Measurements from ENCODE around the gene ZNF71. TPM values are rescaled to one million over a fixed set of nuclear protein-coding genes. Genes with fewer than 3 reads are reported as not detected.
"Not testable (repeated sequence)": the region's sequence is repeated elsewhere in the genome, so short reads cannot be mapped to it uniquely, and the experiment has no call there.

Gene ZNF71
- total and polyA plus RNA-seq, 5 experiments from 2014 or later = 6.3 to 9.8 (median 7.9) TPM

DNA sequence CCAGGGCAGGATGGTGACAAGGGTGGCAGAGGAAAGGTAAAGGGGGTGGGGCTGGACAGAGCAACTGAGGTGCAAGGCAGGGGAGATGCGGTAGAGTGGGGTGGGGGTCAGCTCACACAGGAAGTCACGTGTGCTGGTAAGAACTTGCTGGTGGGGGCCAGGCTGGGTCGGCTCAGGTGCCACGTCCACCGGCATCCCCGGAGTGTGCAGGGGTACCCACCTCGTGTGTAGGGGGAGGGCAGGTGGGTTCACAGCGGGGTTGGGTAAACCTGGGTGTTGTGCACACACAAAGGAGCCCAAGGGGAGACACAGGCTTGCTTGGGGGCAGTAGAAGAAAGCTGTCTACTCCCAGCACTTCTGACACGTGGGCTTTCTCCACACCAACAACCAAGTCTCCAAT is 73.6 kb downstream of the ZNF71 start:
- ATAC-seq = no peak
- H3K27me3 Mint-ChIP-seq = peaks cover 0 to 15% (median 2%) of the 10 kb centered on the region in 5 donors
- DNase-seq = no peak
- peaks cover 10 to 25% (median 13%) of the 10 kb centered on the region in 3 donors for H3K36me3 Mint-ChIP-seq
- peak overlapping the region in 4 of 10 donors; percentile 5 to 50 (median 37) for H3K4me3 Mint-ChIP-seq
- peaks cover 9 to 14% (median 12%) of the 10 kb centered on the region in 4 donors for H3K4me1 Mint-ChIP-seq
- peaks cover 0 to 74% (median 21%) of the 10 kb centered on the region in 9 donors for H3K9me3 Mint-ChIP-seq
- POLR2A ChIA-PET = no interaction called here
- H3K27ac Mint-ChIP-seq = peak overlapping the region in 2 of 10 donors; percentile 44 to 53

DNA sequence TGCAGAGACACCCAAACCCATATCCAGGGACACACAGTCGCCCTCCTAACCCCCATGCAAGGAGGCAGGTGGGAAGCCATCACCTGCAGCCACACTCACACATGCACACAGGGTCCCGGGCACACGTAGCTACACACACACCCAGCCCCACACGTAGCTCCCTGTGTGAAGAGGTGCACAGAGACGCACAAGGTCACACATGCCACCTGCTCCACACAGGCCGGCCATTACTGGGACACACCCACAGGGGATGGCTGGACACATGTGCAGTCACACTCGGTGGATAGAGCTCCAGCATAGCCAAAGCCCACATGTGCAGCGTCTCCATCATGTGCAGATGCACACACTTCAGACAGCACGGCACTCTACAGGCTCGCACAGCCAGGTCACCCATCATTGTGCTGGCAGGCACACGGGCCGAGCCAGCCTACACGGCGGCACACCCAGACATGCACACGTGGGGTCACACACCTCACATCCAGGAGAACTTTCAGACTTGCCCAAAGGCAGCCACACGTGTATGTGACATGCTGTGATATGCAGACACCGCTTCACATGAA is 75.4 kb downstream of the ZNF71 start:
- DNase-seq (no peak), ATAC-seq (no peak)
- Mint-ChIP-seq H3K9me3 (peaks cover 0 to 69% (median 21%) of the 10 kb centered on the region in 9 donors), H3K27ac (peak overlapping the region in 6 of 10 donors; percentile 40 to 89 (median 62)), H3K36me3 (peaks cover 6 to 28% (median 8%) of the 10 kb centered on the region in 3 donors), H3K4me1 (peaks cover 9 to 14% (median 12%) of the 10 kb centered on the region in 4 donors), H3K4me3 (peak overlapping the region; percentile 80 to 95 (median 92)), H3K27me3 (peaks cover 0 to 15% (median 2%) of the 10 kb centered on the region in 5 donors)
- POLR2A ChIA-PET = no interaction called here

- Mint-ChIP-seq H3K27ac (peak overlapping the region in 9 of 10 donors; percentile 53 to 96 (median 89)), H3K27me3 (peaks cover 0 to 15% (median 2%) of the 10 kb centered on the region in 5 donors), H3K4me3 (peak overlapping the region; percentile 80 to 95 (median 92)), H3K9me3 (peaks cover 0 to 63% (median 21%) of the 10 kb centered on the region in 9 donors), H3K4me1 (peaks cover 9 to 14% (median 12%) of the 10 kb centered on the region in 4 donors), H3K36me3 (peaks cover 4 to 26% (median 6%) of the 10 kb centered on the region in 3 donors)
- ATAC-seq (peak; percentile 64 to 76), DNase-seq (no peak)
- POLR2A ChIA-PET = interaction anchor here (0.5 to 1.1 kb wide), 3 partner anchors 48 to 506 kb away, joined by 3 to 4 read pairs (median 3); partner anchors contain the start of gene ZSCAN5A
Measured at GRCh38 chr19:56670961-56671612, 76.0 kb downstream of the ZNF71 start.

DNA sequence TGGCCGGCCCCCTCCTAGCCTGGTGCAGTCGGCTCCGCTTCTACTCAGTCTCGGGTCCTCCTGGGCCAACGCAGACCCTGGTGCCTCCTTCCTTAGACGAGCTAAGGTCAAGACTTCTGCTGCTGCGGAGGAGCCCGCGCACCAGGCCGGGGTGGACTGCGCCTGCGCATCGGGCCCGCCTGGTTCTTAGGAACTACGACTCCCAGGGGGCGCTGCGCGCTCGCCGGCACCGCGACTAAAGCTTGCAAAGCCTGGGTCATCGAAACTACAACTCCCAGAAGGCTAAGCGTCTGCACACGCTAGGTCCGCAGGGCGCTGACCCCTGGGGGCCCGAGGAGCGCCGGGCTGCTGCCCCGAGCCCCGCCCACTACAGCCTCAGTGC is 76.5 kb downstream of the ZNF71 start, which contains the start of gene ZNF835:
ZNF835 (minus strand) TSS at position 145 of the 382 bp plus-strand sequence. CDS start 6,559 bp downstream, outside the sequence.
- Mint-ChIP-seq H3K27me3 (peaks cover 0 to 15% (median 2%) of the 10 kb centered on the region in 5 donors), H3K36me3 (peaks cover 6 to 26% (median 7%) of the 10 kb centered on the region in 3 donors), H3K4me1 (peaks cover 9 to 14% (median 12%) of the 10 kb centered on the region in 4 donors), H3K9me3 (peaks cover 0 to 63% (median 24%) of the 10 kb centered on the region in 9 donors), H3K27ac (peak within 1 kb of the TSS in 9 of 10 donors; percentile 53 to 96 (median 89)), H3K4me3 (peak within 1 kb of the TSS; percentile 80 to 95 (median 92))
- POLR2A ChIA-PET = interaction anchor here (0.5 to 1.2 kb wide), 8 partner anchors 11 to 943 kb away, joined by 3 to 4 read pairs (median 3); partner anchors contain the start of genes ZNF134, ZNF582, ZNF583 and ZSCAN5A
- peak; percentile 58 to 94 (median 80) for DNase-seq
- ATAC-seq = peak; percentile 93 to 94

GRCh38 chr19:56672610-56673009 is 77.5 kb downstream of the ZNF71 start:
- not testable (repeated sequence) for ATAC-seq, DNase-seq, H3K27ac Mint-ChIP-seq
- Mint-ChIP-seq H3K9me3 (peaks cover 0 to 62% (median 28%) of the 10 kb centered on the region in 9 donors), H3K4me1 (peaks cover 9 to 14% (median 12%) of the 10 kb centered on the region in 4 donors), H3K27me3 (peaks cover 0 to 15% (median 2%) of the 10 kb centered on the region in 5 donors), H3K4me3 (peak overlapping the region in 6 of 10 donors; percentile 24 to 50 (median 47)), H3K36me3 (peaks cover 6 to 31% (median 12%) of the 10 kb centered on the region in 3 donors)
- POLR2A ChIA-PET = interaction anchor here (0.9 to 1.2 kb wide), 4 partner anchors 269 to 942 kb away, joined by 3 read pairs; partner anchors contain the start of genes ZNF134, ZNF582 and ZNF583

Other genes starting within 250 kb of the ZNF71 start
- 1 to 10 TPM; 5.8 to 7.1 TPM for gene ZNF582, start 201.8 kb upstream of the ZNF71 start, total RNA-seq
- 1 to 10 TPM; 5.6 to 6.8 (median 6.5) TPM for gene ZNF582, start 201.8 kb upstream of the ZNF71 start, polyA plus RNA-seq
- gene ZNF583, start 191.0 kb upstream of the ZNF71 start, total RNA-seq = 10 to 100 TPM; 12.1 to 13.5 TPM
- 10 to 100 TPM; 14.0 to 17.3 (median 14.5) TPM for gene ZNF583, start 191.0 kb upstream of the ZNF71 start, polyA plus RNA-seq
- 10 to 100 TPM; 12.1 to 14.7 TPM for gene ZNF667, start 118.0 kb upstream of the ZNF71 start, total RNA-seq
- gene ZNF667, start 118.0 kb upstream of the ZNF71 start, polyA plus RNA-seq = 1 to 10 TPM; 4.2 to 6.5 (median 4.5) TPM
- 10 to 100 TPM; 10.6 to 10.8 TPM for gene ZNF471, start 87.4 kb upstream of the ZNF71 start, total RNA-seq
- under 1 TPM in 2 of 3 donors, not detected in 1; 0.61 to 0.89 TPM for gene ZNF471, start 87.4 kb upstream of the ZNF71 start, polyA plus RNA-seq
- gene ZFP28, start 56.4 kb upstream of the ZNF71 start, total RNA-seq = 10 to 100 TPM; 11.7 to 13.3 TPM
- 1 to 10 TPM in 2 of 3 donors, under 1 TPM in 1; 0.93 to 2.8 (median 1.7) TPM for gene ZFP28, start 56.4 kb upstream of the ZNF71 start, polyA plus RNA-seq
- 1 to 10 TPM; 8.5 to 9.0 TPM for gene ZNF470, start 27.8 kb upstream of the ZNF71 start, total RNA-seq
- gene ZNF470, start 27.8 kb upstream of the ZNF71 start, polyA plus RNA-seq = 1 to 10 TPM; 1.7 to 3.4 (median 1.8) TPM
- gene SMIM17, start 47.9 kb downstream of the ZNF71 start, total RNA-seq = not detected
- under 1 TPM in 1 of 3 donors, not detected in 2; 0.21 TPM for gene SMIM17, start 47.9 kb downstream of the ZNF71 start, polyA plus RNA-seq
- gene ZNF835, start 76.5 kb downstream of the ZNF71 start, total RNA-seq = 1 to 10 TPM; 6.9 to 7.3 TPM
- gene ZNF835, start 76.5 kb downstream of the ZNF71 start, polyA plus RNA-seq = 1 to 10 TPM in 2 of 3 donors, under 1 TPM in 1; 0.23 to 6.8 (median 2.3) TPM
- gene PEG3, start 245.4 kb downstream of the ZNF71 start, total RNA-seq = under 1 TPM; 0.57 to 0.60 TPM
- not detected for gene PEG3, start 245.4 kb downstream of the ZNF71 start, polyA plus RNA-seq
- gene ZIM2, start 245.4 kb downstream of the ZNF71 start, total RNA-seq = not detected
- not detected for gene ZIM2, start 245.4 kb downstream of the ZNF71 start, polyA plus RNA-seq

Measured in naive thymus-derived CD8-positive, alpha-beta T cell (primary cell).